Activated T-cell treated with anti-CD3 and anti-CD28 coated beads, Interleukin-2, amount 50 U/mL, for 4 hours (primary cell): Measurements from ENCODE around the gene ZNF711. TPM values are rescaled to one million over a fixed set of nuclear protein-coding genes. Genes with fewer than 3 reads are reported as not detected.
"Not testable (repeated sequence)": the region's sequence is repeated elsewhere in the genome, so short reads cannot be mapped to it uniquely, and the experiment has no call there.

ENCODE experiments used
- ATAC-seq, 2 donors: fragments of 200-7000 bp; cut with Tn5 transposase; one replicate each; pipeline ENCODE4 v1.10.0; 2021
- DNase-seq: peaks from one replicate; pipeline ENCODE4 v3.0.0-alpha.2; 2020
- H3K27me3 Mint-ChIP-seq: one replicate; pipeline ENCODE4 v1.8.0; 2021; ENCODE audit warnings: low read depth, mixed read lengths
- H3K36me3 Mint-ChIP-seq: one replicate; pipeline ENCODE4 v1.8.0; 2022; ENCODE audit warnings: mixed read lengths; ENCODE audit not compliant: insufficient read depth
- H3K4me1 Mint-ChIP-seq: one replicate; pipeline ENCODE4 v1.8.0; 2021; ENCODE audit warnings: low read depth, mixed read lengths
- H3K4me3 Mint-ChIP-seq: one replicate; pipeline ENCODE4 v1.8.0; 2021; ENCODE audit warnings: mild to moderate bottlenecking, moderate library complexity, mixed read lengths
- H3K9me3 Mint-ChIP-seq: one replicate; pipeline ENCODE4 v1.8.0; 2021; ENCODE audit warnings: mixed read lengths
- total RNA-seq, 3 donors: library from RNA; stranded (reverse); gene quantifications; one replicate each; pipeline ENCODE4 v1.2.1, GENCODE V29; 2021

The ZNF711 gene
- total RNA-seq, 3 donors from 2014 or later: 0.16 to 0.53 (median 0.35) TPM

DNA sequence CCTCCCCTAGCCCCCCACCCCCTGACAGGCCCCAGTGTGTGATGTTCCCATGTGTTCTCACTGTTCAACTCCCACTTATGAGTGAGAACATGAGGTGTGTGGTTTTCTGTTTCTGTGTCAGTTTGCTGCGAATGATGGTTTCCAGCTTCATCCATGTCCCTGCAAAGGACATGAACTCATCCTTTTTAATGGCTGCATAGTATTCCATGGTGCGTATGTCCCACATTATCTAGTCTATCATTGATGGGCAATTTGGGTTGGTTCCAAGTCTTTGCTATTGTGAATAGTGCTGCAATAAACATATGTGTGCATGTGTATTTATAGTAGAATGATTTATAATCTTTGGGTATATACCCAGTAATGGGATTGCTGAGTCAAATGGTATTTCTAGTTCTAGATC is 67.6 kb downstream of the ZNF711 start:
- ATAC-seq: not testable (repeated sequence)

More for the DNA sequence above, 67.6 kb downstream of the ZNF711 start:
- H3K4me1 Mint-ChIP-seq, DNase-seq, H3K4me3 Mint-ChIP-seq, H3K27me3 Mint-ChIP-seq, H3K36me3 Mint-ChIP-seq, H3K9me3 Mint-ChIP-seq: not testable (repeated sequence)

Other genes starting within 250 kb of the ZNF711 start
- gene APOOL, start 240.1 kb upstream of the ZNF711 start, total RNA-seq: 10 to 100 TPM; 11.1 to 21.2 (median 19.0) TPM
- not detected for gene SATL1, start 212 bp upstream of the ZNF711 start, total RNA-seq
- under 1 TPM in 2 of 3 donors, not detected in 1; 0.08 to 0.10 TPM for gene POF1B, start 135.7 kb downstream of the ZNF711 start, total RNA-seq